Gastroesophageal sphincter (tissue), 4 donors: Measurements from ENCODE around the gene CDH4. TPM values are rescaled to one million over a fixed set of nuclear protein-coding genes. Genes with fewer than 3 reads are reported as not detected.

ENCODE experiments used
- ATAC-seq: fragments of 150-250 bp; one replicate; pipeline ENCODE4 v1.9.1; 2016; ENCODE audit warnings: mild to moderate bottlenecking, moderate library complexity
- H3K27ac ChIP-seq, 4 donors: fragments of 200-600 bp; sonication (generic) in 3 of 4; 1 replicate in 3 of 4; 2 replicates in 1 of 4; pipeline ENCODE4 v1.5.1; 2016 to 2019
- H3K27me3 ChIP-seq: fragments of 200-600 bp; sonication (generic); one replicate; pipeline ENCODE4 v1.5.1; 2019
- H3K36me3 ChIP-seq, 2 donors: fragments of 200-600 bp; sonication (generic); one replicate each; pipeline ENCODE4 v1.5.1; 2019; ENCODE audit warnings: control low read depth in 1 of 2
- H3K4me1 ChIP-seq, 3 donors: fragments of 200-600 bp; sonication (generic); 1 replicate in 2 of 3; 2 replicates in 1 of 3; pipeline ENCODE4 v1.5.1; 2016 to 2019; ENCODE audit warnings: control low read depth in 2 of 3
- H3K4me3 ChIP-seq, 2 donors: fragments of 200-600 bp; sonication (generic); one replicate each; pipeline ENCODE4 v1.5.1; 2019; ENCODE audit warnings: mild to moderate bottlenecking in 1 of 2, moderate library complexity in 1 of 2
- H3K9me3 ChIP-seq, 3 donors: fragments of 200-600 bp; sonication (generic); one replicate each; pipeline ENCODE4 v1.5.1; 2017 to 2019; ENCODE audit warnings: control low read depth in 2 of 3
- CTCF ChIP-seq, 4 experiments: fragments of 200-600 bp in 2 of 4; fragments of 450-650 bp in 2 of 4; sonication (generic) in 1 of 4; IDR thresholded peaks; one replicate each; pipeline ENCODE4 v1.5.1; 2017 to 2019; ENCODE audit warnings: antibody characterized with exemption in 4 of 4, mild to moderate bottlenecking in 2 of 4, moderate library complexity in 2 of 4
- EP300 ChIP-seq: sonication (generic); formaldehyde crosslinking; IDR thresholded peaks from one replicate; pipeline ENCODE4 v1.6.1; 2017; ENCODE audit warnings: antibody characterized with exemption, mild to moderate bottlenecking
- POLR2A ChIP-seq, 2 donors: fragments of 450-650 bp; IDR thresholded peaks; one replicate each; pipeline ENCODE4 v1.6.1; 2017; ENCODE audit warnings: antibody characterized with exemption in 2 of 2, mild to moderate bottlenecking in 2 of 2, moderate library complexity in 1 of 2
- POLR2AphosphoS5 ChIP-seq: sonication (generic); formaldehyde crosslinking; IDR thresholded peaks from one replicate; pipeline ENCODE4 v1.6.1; 2017; ENCODE audit warnings: antibody characterized with exemption
- whole genome bisulfite sequencing, 2 donors: methylation state at CpG; one replicate each; pipeline ENCODE4 v1.1.5; 2018; ENCODE audit warnings: low coverage in 1 of 2; 5-methylcytosine and 5-hydroxymethylcytosine counted together
- total RNA-seq, 4 donors: library from RNA; depleted of rRNA; stranded (reverse); fragments of >200 nt; gene quantifications; one replicate each; pipeline ENCODE4 v1.1.0, GENCODE V29; 2016

CDH4 gene
- total RNA-seq, 4 donors from 2014 or later: under 0.01 to 1.5 (median 0.42) TPM; not detected in 1

- H3K27ac ChIP-seq: no peak overlapping the region
- TF ChIP-seq POLR2AphosphoS5: no peak
- TF ChIP-seq EP300: no peak
- no peak for TF ChIP-seq POLR2A (IDR thresholded peaks at IDR 0.05)
- no peak for TF ChIP-seq CTCF (IDR thresholded peaks at IDR 0.05)
- H3K36me3 ChIP-seq: no peaks in the 10 kb centered on the region
- ATAC-seq: no peak
- H3K4me1 ChIP-seq: no peaks in the 10 kb centered on the region
- no peak overlapping the region for H3K4me3 ChIP-seq
- WGBS, 2 donors: 70 to 76% methylated on average over 2 to 10 of the region's 10 CpGs
- H3K9me3 ChIP-seq: no peaks in the 10 kb centered on the region
- H3K27me3 ChIP-seq: peaks cover 14% of the 10 kb centered on the region
Measured at GRCh38 chr20:61306937-61307475, 54.9 kb downstream of the CDH4 start.

- H3K27me3 ChIP-seq: peaks cover 22% of the 10 kb centered on the region
- H3K36me3 ChIP-seq: no peaks in the 10 kb centered on the region
- 54% methylated on average over 8 of the region's 15 CpGs; no CpG with 5 or more reads in 1 of the 2 donors for WGBS, 2 donors
- no peaks in the 10 kb centered on the region for H3K9me3 ChIP-seq
- ATAC-seq: no peak
- H3K4me1 ChIP-seq: no peaks in the 10 kb centered on the region
- no peak overlapping the region for H3K27ac ChIP-seq
- no peak overlapping the region for H3K4me3 ChIP-seq
- TF ChIP-seq CTCF (IDR thresholded peaks at IDR 0.05) (no peak), EP300 (no peak), POLR2AphosphoS5 (no peak), POLR2A (IDR thresholded peaks at IDR 0.05) (no peak)
Measured at GRCh38 chr20:61307686-61308476, 55.8 kb downstream of the CDH4 start.

GRCh38 chr20:61308477-61308774 is 56.4 kb downstream of the CDH4 start:
- Histone ChIP-seq H3K4me1 (no peaks in the 10 kb centered on the region), H3K9me3 (no peaks in the 10 kb centered on the region), H3K36me3 (no peaks in the 10 kb centered on the region), H3K27ac (no peak overlapping the region), H3K27me3 (peaks cover 27% of the 10 kb centered on the region), H3K4me3 (no peak overlapping the region)
- ATAC-seq: no peak
- WGBS, 2 donors: 46 to 57% methylated on average over 1 to 2 of the region's 2 CpGs
- TF ChIP-seq POLR2AphosphoS5: no peak

- WGBS, 2 donors: 63% methylated on average over 4 to 5 of the region's 7 CpGs
- Histone ChIP-seq H3K4me1 (no peaks in the 10 kb centered on the region), H3K9me3 (no peaks in the 10 kb centered on the region), H3K4me3 (no peak overlapping the region), H3K36me3 (no peaks in the 10 kb centered on the region), H3K27me3 (peaks cover 53% of the 10 kb centered on the region), H3K27ac (no peak overlapping the region)
- no peak for ATAC-seq
- no peak for TF ChIP-seq POLR2AphosphoS5
Measured at GRCh38 chr20:61310954-61311353, 58.9 kb downstream of the CDH4 start.

GRCh38 chr20:61311656-61312387 is 59.8 kb downstream of the CDH4 start:
- no peak for ATAC-seq
- Histone ChIP-seq H3K4me3 (no peak overlapping the region), H3K4me1 (no peaks in the 10 kb centered on the region), H3K9me3 (no peaks in the 10 kb centered on the region), H3K27me3 (peaks cover 54% of the 10 kb centered on the region), H3K36me3 (no peaks in the 10 kb centered on the region), H3K27ac (no peak overlapping the region)
- TF ChIP-seq EP300: no peak
- no peak for TF ChIP-seq POLR2A (IDR thresholded peaks at IDR 0.05)
- WGBS, 2 donors: 90 to 91% methylated on average over 4 to 13 of the region's 13 CpGs

GRCh38 chr20:61312925-61313324 is 60.9 kb downstream of the CDH4 start:
- no peaks in the 10 kb centered on the region for H3K9me3 ChIP-seq
- no peak for ATAC-seq
- no peaks in the 10 kb centered on the region for H3K4me1 ChIP-seq
- H3K27ac ChIP-seq: no peak overlapping the region
- TF ChIP-seq CTCF (IDR thresholded peaks at IDR 0.05): no peak
- TF ChIP-seq POLR2A (IDR thresholded peaks at IDR 0.05): no peak
- no peak overlapping the region for H3K4me3 ChIP-seq
- WGBS, 2 donors: 22 to 32% methylated on average over 5 of the region's 13 CpGs
- H3K27me3 ChIP-seq: peaks cover 59% of the 10 kb centered on the region
- H3K36me3 ChIP-seq: no peaks in the 10 kb centered on the region
